Activated T-helper 17 cell treated with anti-CD3 and anti-CD28 coated beads, Interleukin-2, amount 50 U/mL, for 72 hours (primary cell): Measurements from ENCODE around the gene OTOR. TPM values are rescaled to one million over a fixed set of nuclear protein-coding genes. Genes with fewer than 3 reads are reported as not detected.

ENCODE experiments used
- ATAC-seq: fragments of 150-1000 bp; cut with Tn5 transposase; replicated peaks from 2 replicates; pipeline ENCODE4 v1.10.0; 2021; ENCODE audit warnings: mild to moderate bottlenecking, moderate library complexity
- H3K27ac Mint-ChIP-seq: one replicate; pipeline ENCODE4 v1.8.0; 2022; ENCODE audit warnings: mixed read lengths
- H3K27me3 Mint-ChIP-seq: one replicate; pipeline ENCODE4 v1.8.0; 2022; ENCODE audit warnings: mixed read lengths
- H3K36me3 Mint-ChIP-seq: one replicate; pipeline ENCODE4 v1.8.0; 2022; ENCODE audit warnings: low read depth, mild to moderate bottlenecking, mixed read lengths
- H3K4me1 Mint-ChIP-seq: one replicate; pipeline ENCODE4 v1.8.0; 2022; ENCODE audit warnings: mixed read lengths
- H3K4me3 Mint-ChIP-seq: one replicate; pipeline ENCODE4 v1.8.0; 2022; ENCODE audit warnings: mild to moderate bottlenecking, mixed read lengths
- H3K9me3 Mint-ChIP-seq: one replicate; pipeline ENCODE4 v1.8.0; 2022; ENCODE audit warnings: mixed read lengths
- total RNA-seq, 2 donors: library from RNA; stranded (reverse); gene quantifications; one replicate each; pipeline ENCODE4 v1.2.3, GENCODE V29; 2022

The OTOR gene
- total RNA-seq: not detected

GRCh38 chr20:16748308-16748900 is at the start of gene OTOR:
Gene OTOR (plus strand): TSS chr20:16748358. CDS start chr20:16748402, 44 bp downstream.
- H3K9me3 Mint-ChIP-seq: no peaks in the 10 kb centered on the region
- no peak within 1 kb of the TSS for H3K4me3 Mint-ChIP-seq
- no peak for ATAC-seq
- H3K36me3 Mint-ChIP-seq: no peaks in the 10 kb centered on the region
- peaks cover 3% of the 10 kb centered on the region for H3K27me3 Mint-ChIP-seq
- H3K4me1 Mint-ChIP-seq: no peaks in the 10 kb centered on the region
- H3K27ac Mint-ChIP-seq: no peak within 1 kb of the TSS

GRCh38 chr20:16699293-16699692 is 48.9 kb upstream of the OTOR start:
- Mint-ChIP-seq H3K27me3 (peaks cover 23% of the 10 kb centered on the region), H3K9me3 (no peaks in the 10 kb centered on the region), H3K27ac (no peak overlapping the region), H3K36me3 (no peaks in the 10 kb centered on the region), H3K4me3 (no peak overlapping the region), H3K4me1 (no peaks in the 10 kb centered on the region)
- no peak for ATAC-seq

- Mint-ChIP-seq H3K4me3 (no peak overlapping the region), H3K4me1 (no peaks in the 10 kb centered on the region), H3K36me3 (no peaks in the 10 kb centered on the region), H3K27ac (no peak overlapping the region), H3K9me3 (no peaks in the 10 kb centered on the region), H3K27me3 (peaks cover 12% of the 10 kb centered on the region)
- no peak for ATAC-seq
These were observed 46.9 kb upstream of the OTOR start for GRCh38 chr20:16701296-16701695.

- H3K27me3 Mint-ChIP-seq: no peaks in the 10 kb centered on the region
These were observed 44.6 kb upstream of the OTOR start for GRCh38 chr20:16703570-16703969.

GRCh38 chr20:16707674-16708073 is 40.5 kb upstream of the OTOR start:
- no peaks in the 10 kb centered on the region for H3K27me3 Mint-ChIP-seq
- peaks cover 3% of the 10 kb centered on the region for H3K9me3 Mint-ChIP-seq
- no peak overlapping the region for H3K4me3 Mint-ChIP-seq
- no peaks in the 10 kb centered on the region for H3K36me3 Mint-ChIP-seq
- ATAC-seq: peak; percentile 53
- peaks cover 17% of the 10 kb centered on the region for H3K4me1 Mint-ChIP-seq
- H3K27ac Mint-ChIP-seq: no peak overlapping the region

More at GRCh38 chr20:16703570-16703969, 44.6 kb upstream of the OTOR start:
- no peaks in the 10 kb centered on the region for H3K36me3 Mint-ChIP-seq
- no peak overlapping the region for H3K4me3 Mint-ChIP-seq
- peaks cover 10% of the 10 kb centered on the region for H3K4me1 Mint-ChIP-seq
- no peak for ATAC-seq
- H3K9me3 Mint-ChIP-seq: peaks cover 3% of the 10 kb centered on the region
- H3K27ac Mint-ChIP-seq: no peak overlapping the region

- Mint-ChIP-seq H3K36me3 (no peaks in the 10 kb centered on the region), H3K27me3 (no peaks in the 10 kb centered on the region), H3K9me3 (peaks cover 3% of the 10 kb centered on the region), H3K27ac (no peak overlapping the region), H3K4me3 (peak overlapping the region; percentile 36), H3K4me1 (peaks cover 17% of the 10 kb centered on the region)
- ATAC-seq: no peak
These were observed 39.6 kb upstream of the OTOR start for GRCh38 chr20:16708602-16709001.

GRCh38 chr20:16709017-16709416 is 39.1 kb upstream of the OTOR start:
- Mint-ChIP-seq H3K27ac (no peak overlapping the region), H3K36me3 (no peaks in the 10 kb centered on the region)

GRCh38 chr20:16710781-16711180 is 37.4 kb upstream of the OTOR start:
- H3K36me3 Mint-ChIP-seq: no peaks in the 10 kb centered on the region
- H3K4me1 Mint-ChIP-seq: peaks cover 17% of the 10 kb centered on the region
- no peak overlapping the region for H3K27ac Mint-ChIP-seq
- peaks cover 3% of the 10 kb centered on the region for H3K9me3 Mint-ChIP-seq
- H3K4me3 Mint-ChIP-seq: no peak overlapping the region
- ATAC-seq: no peak
- H3K27me3 Mint-ChIP-seq: peaks cover 3% of the 10 kb centered on the region

More at GRCh38 chr20:16709017-16709416, 39.1 kb upstream of the OTOR start:
- H3K4me1 Mint-ChIP-seq: peaks cover 17% of the 10 kb centered on the region
- peak; percentile 88 for ATAC-seq
- H3K27me3 Mint-ChIP-seq: no peaks in the 10 kb centered on the region
- H3K4me3 Mint-ChIP-seq: peak overlapping the region; percentile 36
- H3K9me3 Mint-ChIP-seq: peaks cover 3% of the 10 kb centered on the region

GRCh38 chr20:16711661-16712258 is 36.4 kb upstream of the OTOR start:
- Mint-ChIP-seq H3K27ac (no peak overlapping the region), H3K27me3 (peaks cover 8% of the 10 kb centered on the region), H3K9me3 (peaks cover 3% of the 10 kb centered on the region), H3K4me3 (no peak overlapping the region), H3K4me1 (peaks cover 17% of the 10 kb centered on the region), H3K36me3 (no peaks in the 10 kb centered on the region)
- no peak for ATAC-seq

GRCh38 chr20:16712511-16712947 is 35.6 kb upstream of the OTOR start:
- H3K27me3 Mint-ChIP-seq: peaks cover 8% of the 10 kb centered on the region
- peaks cover 3% of the 10 kb centered on the region for H3K9me3 Mint-ChIP-seq
- ATAC-seq: no peak
- no peak overlapping the region for H3K27ac Mint-ChIP-seq
- H3K4me3 Mint-ChIP-seq: no peak overlapping the region
- peaks cover 17% of the 10 kb centered on the region for H3K4me1 Mint-ChIP-seq
- H3K36me3 Mint-ChIP-seq: no peaks in the 10 kb centered on the region

- peaks cover under 1% of the 10 kb centered on the region for H3K9me3 Mint-ChIP-seq
- no peak overlapping the region for H3K27ac Mint-ChIP-seq
- H3K4me1 Mint-ChIP-seq: peaks cover 12% of the 10 kb centered on the region
- no peak overlapping the region for H3K4me3 Mint-ChIP-seq
- ATAC-seq: no peak
- peaks cover 8% of the 10 kb centered on the region for H3K27me3 Mint-ChIP-seq
- H3K36me3 Mint-ChIP-seq: no peaks in the 10 kb centered on the region
These were observed 35.1 kb upstream of the OTOR start for GRCh38 chr20:16713066-16713465.

GRCh38 chr20:16714242-16714641 is 33.9 kb upstream of the OTOR start:
- no peak overlapping the region for H3K4me3 Mint-ChIP-seq
- ATAC-seq: no peak
- no peak overlapping the region for H3K27ac Mint-ChIP-seq
- H3K9me3 Mint-ChIP-seq: no peaks in the 10 kb centered on the region
- no peaks in the 10 kb centered on the region for H3K36me3 Mint-ChIP-seq
- H3K4me1 Mint-ChIP-seq: peaks cover 2% of the 10 kb centered on the region
- peaks cover 13% of the 10 kb centered on the region for H3K27me3 Mint-ChIP-seq

GRCh38 chr20:16714751-16715150 is 33.4 kb upstream of the OTOR start:
- H3K4me1 Mint-ChIP-seq: no peaks in the 10 kb centered on the region
- H3K27me3 Mint-ChIP-seq: peaks cover 13% of the 10 kb centered on the region
- no peak for ATAC-seq
- H3K27ac Mint-ChIP-seq: no peak overlapping the region
- H3K4me3 Mint-ChIP-seq: no peak overlapping the region
- H3K36me3 Mint-ChIP-seq: no peaks in the 10 kb centered on the region
- H3K9me3 Mint-ChIP-seq: no peaks in the 10 kb centered on the region

- Mint-ChIP-seq H3K4me1 (no peaks in the 10 kb centered on the region), H3K27me3 (peaks cover 33% of the 10 kb centered on the region), H3K4me3 (no peak overlapping the region), H3K36me3 (no peaks in the 10 kb centered on the region), H3K9me3 (no peaks in the 10 kb centered on the region), H3K27ac (no peak overlapping the region)
- no peak for ATAC-seq
These were observed 28.7 kb upstream of the OTOR start for GRCh38 chr20:16719421-16719820.

GRCh38 chr20:16729080-16729479 is 19.1 kb upstream of the OTOR start:
- Mint-ChIP-seq H3K27me3 (peaks cover 17% of the 10 kb centered on the region), H3K9me3 (peaks cover 3% of the 10 kb centered on the region), H3K4me3 (peak overlapping the region; percentile 99), H3K27ac (peak overlapping the region; percentile 100), H3K4me1 (peaks cover 26% of the 10 kb centered on the region), H3K36me3 (peaks cover 41% of the 10 kb centered on the region)
- ATAC-seq: no peak
